ENCODE measurements around the gene AHR. TPM values are rescaled to one million over a fixed set of nuclear protein-coding genes. Genes with fewer than 3 reads are reported as not detected.
A peak's percentile ranks its signal among the peaks of the same experiment; 100 is the strongest.

AHR gene
- total RNA-seq, 1 experiment from 2014 or later, result 6.1 TPM

GRCh38 chr7:17312641-17313040 lies 14.2 kb downstream of the AHR start:
- Histone ChIP-seq H3K23me2 (ENCODE audit: insufficient read length, low read depth, low read length, poor library complexity, severe bottlenecking) (no peaks in the 10 kb centered on the region), H2AFZ (ENCODE audit: low read length) (no peak overlapping the region), H4K20me1 (ENCODE audit: control insufficient read depth, insufficient read depth, insufficient read length) (no peaks in the 10 kb centered on the region), H3K56ac (ENCODE audit: insufficient read length, low read depth, low read length) (no peak overlapping the region), H3K79me1 (ENCODE audit: insufficient read depth, low read depth, low read length, poor library complexity, severe bottlenecking) (no peaks in the 10 kb centered on the region), H2BK12ac (ENCODE audit: insufficient read length, low read depth, low read length) (no peak overlapping the region), H2BK120ac (ENCODE audit: low read depth, low read length, poor library complexity, severe bottlenecking) (no peak overlapping the region), H3K79me2 (ENCODE audit: insufficient read depth, low read length) (no peaks in the 10 kb centered on the region; the same call in 1 of the 2 replicates), H3T11ph (ENCODE audit: low read length) (no peak overlapping the region), H3K27me3 (ENCODE audit: insufficient read depth, low read length) (no peaks in the 10 kb centered on the region), H3K27ac (ENCODE audit: insufficient read length, low read depth, low read length) (no peak overlapping the region), H2BK15ac (ENCODE audit: low read depth, low read length) (no peak overlapping the region), H2AK5ac (ENCODE audit: insufficient read length, low read length) (no peak overlapping the region), H3K14ac (ENCODE audit: insufficient read depth, low read length) (no peak overlapping the region), H2BK20ac (ENCODE audit: low read depth, low read length, poor library complexity, severe bottlenecking) (no peak overlapping the region), H3K18ac (ENCODE audit: insufficient read length, low read depth, low read length) (no peak overlapping the region), H3K4ac (ENCODE audit: low read depth, low read length) (no peak overlapping the region), H3K4me1 (ENCODE audit: insufficient read depth, low read length) (no peaks in the 10 kb centered on the region; the same call in none of the 2 replicates), H3K9me3 (ENCODE audit: control insufficient read depth, low read depth, low read length) (no peaks in the 10 kb centered on the region), H3K9ac (ENCODE audit: extremely low read depth, insufficient read length, low read length) (no peak overlapping the region), H4K91ac (ENCODE audit: insufficient read length, low read depth, low read length) (no peak overlapping the region), H4K8ac (replicated peaks; ENCODE audit: insufficient read length, low read depth, low read length) (no peak overlapping the region), H3K23ac (ENCODE audit: insufficient read length, low read depth, low read length) (no peak overlapping the region), H4K5ac (ENCODE audit: insufficient read length, low read depth, low read length) (no peak overlapping the region), H2BK5ac (ENCODE audit: insufficient read length, low read length) (no peak overlapping the region), H3K4me2 (ENCODE audit: insufficient read depth, insufficient read length, low read length) (peak overlapping the region; percentile 49)
- Mint-ChIP-seq H3K4me3 (peak overlapping the region; percentile 18 to 66; a peak in 4 of 5 replicates), H3K4me1 (peaks cover 50% of the 10 kb centered on the region in 2 experiments), H3K27me3 (ENCODE audit: low read depth) (no peaks in the 10 kb centered on the region), H3K36me3 (ENCODE audit: insufficient read depth in 1 of 3, low read depth in 3 of 3) (peaks cover 0 to 6% (median 0%) of the 10 kb centered on the region in 3 experiments; a peak in 2 of 7 replicates), H3K27ac (peak overlapping the region in 2 of 3 experiments; percentile 65 to 97; a peak in 4 of 7 replicates), H3K9me3 (no peaks in the 10 kb centered on the region)
- DNase-seq, result no peak
- no CpG with 5 or more reads among the region's 2 CpGs for WGBS (ENCODE audit: extremely low coverage, insufficient read length, low lambda C conversion rate)
- TF ChIP-seq CTCF (conservative IDR thresholded peaks at IDR 0.05), result no peak

All from H9 (cell line).